Stimulated activated naive B cell treated with anti-CD40 and anti-IgM and Interleukin-4, amounts not matched to agents 10 μg/mL and 1 μg/mL and 100 μg/mL, for 72 hours (primary cell): ENCODE results near the gene OSBPL10.

Experiments used
- ATAC-seq, 2 donors: fragments of 150-1000 bp; cut with Tn5 transposase; replicated peaks; 2 replicates each; pipeline ENCODE4 v1.10.0; 2021; ENCODE audit warnings: moderate library complexity in 1 of 2
- DNase-seq: peaks from one replicate; pipeline ENCODE4 v3.0.0; 2021
- H3K27ac Mint-ChIP-seq: one replicate; pipeline ENCODE4 v1.8.0; 2022; ENCODE audit warnings: mild to moderate bottlenecking, mixed read lengths
- H3K27me3 Mint-ChIP-seq, 2 donors: one replicate each; pipeline ENCODE4 v1.8.0; 2022; ENCODE audit warnings: mixed read lengths in 2 of 2
- H3K36me3 Mint-ChIP-seq, 2 donors: one replicate each; pipeline ENCODE4 v1.8.0; 2022; ENCODE audit warnings: mixed read lengths in 2 of 2, mild to moderate bottlenecking in 1 of 2
- H3K4me1 Mint-ChIP-seq, 2 donors: one replicate each; pipeline ENCODE4 v1.8.0; 2022; ENCODE audit warnings: mixed read lengths in 2 of 2, mild to moderate bottlenecking in 1 of 2
- H3K4me3 Mint-ChIP-seq, 2 donors: one replicate each; pipeline ENCODE4 v1.8.0; 2022; ENCODE audit warnings: mild to moderate bottlenecking in 2 of 2, mixed read lengths in 2 of 2, moderate library complexity in 1 of 2
- H3K9me3 Mint-ChIP-seq, 2 donors: one replicate each; pipeline ENCODE4 v1.8.0; 2022; ENCODE audit warnings: mixed read lengths in 2 of 2, mild to moderate bottlenecking in 1 of 2

Gene OSBPL10

GRCh38 chr3:31654998-31655397 is 326.1 kb downstream of the OSBPL10 start:
- no peaks in the 10 kb centered on the region for H3K27me3 Mint-ChIP-seq
- DNase-seq, result no peak
- peaks cover 92 to 97% of the 10 kb centered on the region in 2 donors for H3K36me3 Mint-ChIP-seq
- no peaks in the 10 kb centered on the region for H3K4me1 Mint-ChIP-seq
- peaks cover 47 to 50% of the 10 kb centered on the region in 2 donors for H3K9me3 Mint-ChIP-seq
- H3K27ac Mint-ChIP-seq, result no peak overlapping the region
- H3K4me3 Mint-ChIP-seq, result no peak overlapping the region
- no peak for ATAC-seq

DNA sequence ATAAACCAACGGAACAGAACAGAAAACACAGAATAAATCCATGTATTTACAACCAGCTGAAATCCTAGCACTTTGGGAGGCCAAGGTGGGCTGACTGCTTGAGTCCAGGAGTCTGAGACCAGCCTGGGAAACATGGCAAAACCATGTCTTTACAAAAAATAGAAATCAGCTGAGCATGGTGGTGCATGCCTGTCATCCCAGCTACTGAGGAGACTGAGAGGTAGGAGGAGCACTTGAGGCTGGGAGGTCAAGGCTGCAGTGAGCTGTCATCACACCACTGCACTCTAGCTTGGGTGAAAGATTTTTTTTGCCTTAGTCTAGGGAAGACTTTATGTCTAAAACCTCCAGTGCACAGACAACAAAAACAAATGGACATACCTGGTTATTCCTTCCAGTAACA is 327.6 kb downstream of the OSBPL10 start:
- DNase-seq (no peak), ATAC-seq (no peak)
- H3K9me3 Mint-ChIP-seq, result peaks cover 62 to 63% of the 10 kb centered on the region in 2 donors
- no peak overlapping the region for H3K4me3 Mint-ChIP-seq
- peak overlapping the region; percentile 53 for H3K27ac Mint-ChIP-seq
- H3K27me3 Mint-ChIP-seq, result no peaks in the 10 kb centered on the region
- H3K4me1 Mint-ChIP-seq, result no peaks in the 10 kb centered on the region
- peaks cover 92 to 97% of the 10 kb centered on the region in 2 donors for H3K36me3 Mint-ChIP-seq

DNA sequence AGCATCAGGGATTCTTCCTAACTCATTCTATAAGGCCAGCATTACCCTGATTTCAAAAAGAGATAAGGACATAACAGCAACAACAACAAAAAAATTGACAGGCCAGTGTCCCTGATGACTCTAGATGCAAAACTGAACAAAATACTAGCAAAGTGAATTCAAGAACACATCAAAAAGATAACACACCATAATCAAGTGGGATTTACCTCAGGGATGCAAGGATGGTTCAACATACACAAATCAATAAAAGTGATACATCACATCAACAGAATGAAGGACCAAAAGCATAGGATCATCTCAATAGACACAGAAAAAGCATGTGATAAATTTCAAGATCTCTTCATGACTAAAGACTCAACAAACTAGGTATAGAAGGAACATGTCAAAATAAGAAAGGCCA is 328.8 kb downstream of the OSBPL10 start:
- ATAC-seq, result no peak

GRCh38 chr3:31648286-31648968 is 332.6 kb downstream of the OSBPL10 start:
- ATAC-seq, result no peak
- no peak for DNase-seq
- Mint-ChIP-seq H3K4me1 (peaks cover 0 to 6% of the 10 kb centered on the region in 2 donors), H3K9me3 (peaks cover 40 to 41% of the 10 kb centered on the region in 2 donors), H3K27ac (no peak overlapping the region), H3K27me3 (no peaks in the 10 kb centered on the region), H3K4me3 (no peak overlapping the region), H3K36me3 (peaks cover 68 to 74% of the 10 kb centered on the region in 2 donors)

More for the DNA sequence above, 328.8 kb downstream of the OSBPL10 start:
- Mint-ChIP-seq H3K36me3 (peaks cover 93 to 97% of the 10 kb centered on the region in 2 donors), H3K4me3 (no peak overlapping the region), H3K9me3 (peaks cover 60% of the 10 kb centered on the region in 2 donors), H3K27me3 (no peaks in the 10 kb centered on the region), H3K4me1 (no peaks in the 10 kb centered on the region), H3K27ac (no peak overlapping the region)
- DNase-seq, result no peak

DNA sequence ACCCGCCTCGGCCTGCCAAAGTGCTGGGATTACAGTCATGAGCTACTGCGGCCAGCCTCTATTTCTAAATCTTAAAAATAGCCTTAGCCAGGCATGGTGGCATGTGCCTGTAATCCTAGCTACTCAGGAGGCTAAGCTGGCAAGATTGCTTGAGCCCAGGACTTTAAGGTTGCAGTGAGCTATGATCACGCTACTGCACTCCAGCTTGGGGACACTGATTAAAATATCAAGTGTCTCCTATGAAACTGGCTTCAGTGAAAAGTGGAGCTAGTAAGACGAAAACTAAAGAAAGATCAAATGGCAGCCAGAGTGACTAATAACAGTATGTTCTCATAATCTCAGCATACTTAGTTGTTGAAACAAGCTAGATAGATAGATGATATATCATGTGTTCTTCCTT is 335.8 kb downstream of the OSBPL10 start:
- DNase-seq (no peak), ATAC-seq (peak in 1 of 2 donors; percentile 45)
- Mint-ChIP-seq H3K27ac (peak overlapping the region; percentile 39), H3K9me3 (peaks cover 19% of the 10 kb centered on the region in 2 donors), H3K4me1 (peaks cover 0 to 6% of the 10 kb centered on the region in 2 donors), H3K27me3 (no peaks in the 10 kb centered on the region), H3K36me3 (peaks cover 40 to 45% of the 10 kb centered on the region in 2 donors), H3K4me3 (no peak overlapping the region)

- DNase-seq (no peak), ATAC-seq (no peak)
- no peaks in the 10 kb centered on the region for H3K27me3 Mint-ChIP-seq
- H3K4me3 Mint-ChIP-seq, result no peak overlapping the region
- H3K9me3 Mint-ChIP-seq, result no peaks in the 10 kb centered on the region
- peaks cover 4 to 14% of the 10 kb centered on the region in 2 donors for H3K4me1 Mint-ChIP-seq
- peaks cover 7 to 15% of the 10 kb centered on the region in 2 donors for H3K36me3 Mint-ChIP-seq
- no peak overlapping the region for H3K27ac Mint-ChIP-seq
Measured at GRCh38 chr3:31639828-31640227, 341.2 kb downstream of the OSBPL10 start.

DNA sequence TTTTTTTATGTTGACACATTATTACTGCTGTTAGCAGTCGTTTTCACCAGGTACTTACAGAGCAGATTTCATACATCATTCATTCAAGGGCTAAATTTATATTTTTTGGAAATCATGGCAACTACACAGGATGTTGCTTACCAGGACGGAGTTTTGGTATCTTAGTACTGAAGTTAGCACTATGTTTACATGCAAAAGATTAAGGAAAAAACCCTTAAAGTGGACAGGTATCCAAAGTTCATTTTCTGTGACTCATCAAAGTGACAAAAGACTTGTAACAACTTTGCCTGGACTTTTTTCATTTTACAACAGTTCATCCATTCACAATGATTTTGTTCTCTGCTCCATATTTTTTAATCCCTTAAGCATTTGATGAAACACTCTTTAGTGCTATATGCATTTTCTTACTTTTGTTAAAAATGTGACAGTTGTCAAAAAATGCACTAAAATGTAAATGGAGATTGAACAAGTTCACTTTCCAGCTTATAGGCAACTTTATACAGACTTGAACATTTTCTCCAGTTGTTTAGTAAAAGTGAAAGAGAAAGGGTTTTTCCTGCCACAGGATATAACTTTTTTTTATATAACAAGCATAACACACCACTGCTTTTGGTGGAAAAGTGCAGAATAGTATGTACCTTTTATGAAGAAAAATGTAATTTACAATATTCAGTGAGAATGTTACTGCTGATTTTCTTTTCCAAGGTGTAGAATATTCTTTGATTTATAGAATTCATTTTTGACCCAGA is 344.2 kb downstream of the OSBPL10 start:
- ATAC-seq, result no peak
- no peak for DNase-seq
- peaks cover 3 to 18% of the 10 kb centered on the region in 2 donors for H3K4me1 Mint-ChIP-seq
- H3K9me3 Mint-ChIP-seq, result no peaks in the 10 kb centered on the region
- H3K27ac Mint-ChIP-seq, result no peak overlapping the region
- H3K36me3 Mint-ChIP-seq, result peaks cover 13 to 26% of the 10 kb centered on the region in 2 donors
- H3K4me3 Mint-ChIP-seq, result no peak overlapping the region
- no peaks in the 10 kb centered on the region for H3K27me3 Mint-ChIP-seq

DNA sequence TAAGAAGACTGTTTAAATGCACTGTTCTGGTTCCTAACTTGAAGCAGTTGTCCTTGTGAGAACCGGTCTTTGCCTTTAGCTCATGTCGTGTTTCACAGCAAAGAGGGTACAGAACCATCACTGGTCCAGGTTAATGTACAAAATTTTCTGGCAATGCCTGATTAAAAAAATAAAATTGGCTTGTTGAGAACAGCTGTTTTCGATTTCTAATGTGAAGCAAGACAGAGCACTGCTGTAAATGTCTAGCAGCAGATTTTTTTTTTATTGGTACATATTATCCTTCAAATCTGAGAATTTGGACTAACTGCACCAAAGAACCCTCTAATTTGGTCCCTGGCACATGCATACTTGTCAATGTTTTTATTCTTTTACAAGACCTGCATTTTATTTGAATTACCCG is 345.0 kb downstream of the OSBPL10 start:
- ATAC-seq (no peak), DNase-seq (no peak)
- Mint-ChIP-seq H3K4me1 (peaks cover 3 to 18% of the 10 kb centered on the region in 2 donors), H3K27ac (no peak overlapping the region), H3K9me3 (no peaks in the 10 kb centered on the region), H3K4me3 (no peak overlapping the region), H3K27me3 (no peaks in the 10 kb centered on the region), H3K36me3 (peaks cover 15 to 27% of the 10 kb centered on the region in 2 donors)

DNA sequence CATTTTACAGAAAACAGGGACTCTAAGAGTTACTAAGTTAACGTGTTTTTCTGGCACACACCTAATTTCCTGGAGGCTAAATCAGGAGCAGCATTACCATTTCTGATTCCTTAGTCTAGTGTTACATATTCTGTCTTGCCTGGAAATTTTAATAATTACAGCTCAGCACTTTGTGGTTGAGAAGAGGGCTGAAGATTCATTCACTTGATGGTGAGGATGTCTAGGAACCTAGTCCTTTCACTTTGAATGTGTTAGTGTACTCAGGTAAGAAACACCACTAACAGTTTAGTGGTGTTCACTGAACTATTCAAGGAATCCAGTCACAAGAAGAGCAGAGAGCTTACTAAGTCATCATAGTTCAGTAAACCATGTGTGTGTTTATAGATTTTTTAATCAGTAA is 345.5 kb downstream of the OSBPL10 start:
- no peak overlapping the region for H3K4me3 Mint-ChIP-seq

DNA sequence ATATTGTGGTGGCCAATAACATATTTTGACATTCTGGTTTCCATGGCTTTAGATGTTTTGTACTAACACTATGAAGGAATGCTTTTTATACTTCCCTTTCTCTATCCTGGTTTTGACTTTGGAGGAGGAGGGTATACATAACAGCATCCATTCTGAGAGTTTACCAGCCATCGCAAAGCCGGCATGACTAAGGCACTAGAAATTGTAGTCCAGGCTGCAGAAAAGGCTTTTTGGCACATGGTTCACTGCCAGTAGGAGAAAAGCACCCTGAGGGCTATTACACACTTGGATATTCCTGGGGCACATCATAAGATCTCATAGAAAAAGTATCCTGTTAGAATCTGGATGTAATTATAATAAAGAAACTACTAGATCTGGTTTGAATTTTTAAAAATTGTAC is 346.6 kb downstream of the OSBPL10 start:
- Mint-ChIP-seq H3K27me3 (no peaks in the 10 kb centered on the region), H3K9me3 (no peaks in the 10 kb centered on the region), H3K4me1 (peaks cover 5 to 29% of the 10 kb centered on the region in 2 donors), H3K36me3 (peaks cover 26 to 40% of the 10 kb centered on the region in 2 donors), H3K27ac (no peak overlapping the region), H3K4me3 (no peak overlapping the region)
- DNase-seq (no peak), ATAC-seq (no peak)

More for the DNA sequence above, 345.5 kb downstream of the OSBPL10 start:
- DNase-seq (no peak), ATAC-seq (peak in 1 of 2 donors; percentile 36)
- Mint-ChIP-seq H3K27ac (no peak overlapping the region), H3K27me3 (no peaks in the 10 kb centered on the region), H3K4me1 (peaks cover 3 to 18% of the 10 kb centered on the region in 2 donors), H3K36me3 (peaks cover 18 to 30% of the 10 kb centered on the region in 2 donors), H3K9me3 (no peaks in the 10 kb centered on the region)

- Mint-ChIP-seq H3K36me3 (peaks cover 37 to 57% of the 10 kb centered on the region in 2 donors), H3K27ac (peak overlapping the region; percentile 88), H3K9me3 (peaks cover 0 to 3% of the 10 kb centered on the region in 2 donors), H3K4me3 (peak overlapping the region in 1 of 2 donors; percentile 37), H3K27me3 (no peaks in the 10 kb centered on the region), H3K4me1 (peaks cover 17 to 40% of the 10 kb centered on the region in 2 donors)
- DNase-seq (no peak), ATAC-seq (peak; percentile 88 to 90)
Measured at GRCh38 chr3:31629054-31629453, 352.0 kb downstream of the OSBPL10 start.

- Mint-ChIP-seq H3K4me1 (peaks cover 25 to 64% of the 10 kb centered on the region in 2 donors), H3K27ac (no peak overlapping the region), H3K9me3 (peaks cover 0 to 4% of the 10 kb centered on the region in 2 donors), H3K27me3 (no peaks in the 10 kb centered on the region), H3K36me3 (peaks cover 37 to 60% of the 10 kb centered on the region in 2 donors), H3K4me3 (no peak overlapping the region)
- DNase-seq (no peak), ATAC-seq (no peak)
Measured at GRCh38 chr3:31625358-31625757, 355.7 kb downstream of the OSBPL10 start.

DNA sequence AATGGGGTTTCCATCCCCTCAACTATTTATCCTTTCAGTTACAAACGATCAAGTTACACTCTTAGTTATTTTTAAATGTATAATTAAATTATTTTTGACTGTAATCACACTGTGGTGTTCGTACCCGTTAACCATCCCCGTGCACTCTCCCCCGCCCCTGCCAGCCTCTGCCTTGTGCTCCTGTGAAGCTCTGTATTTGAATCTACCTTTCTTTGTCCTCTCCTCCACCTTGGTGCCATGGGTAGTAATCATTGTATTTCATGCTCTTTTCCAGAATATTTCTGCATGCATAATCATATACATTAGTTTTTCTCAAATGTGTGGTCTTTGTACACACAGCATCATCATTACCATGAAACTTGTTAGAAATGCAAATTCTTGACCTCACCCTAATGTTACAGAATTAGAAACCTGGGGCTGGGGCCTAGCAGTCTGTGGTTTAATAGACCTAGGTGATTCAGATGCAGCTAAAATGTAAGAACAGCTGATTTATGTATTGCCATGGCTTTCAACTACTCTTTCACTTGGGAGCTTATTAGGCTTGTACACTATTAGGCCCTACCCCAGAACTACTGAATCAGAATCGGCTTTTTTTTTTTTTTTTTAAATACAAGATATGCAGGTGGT is 356.9 kb downstream of the OSBPL10 start:
- no peak overlapping the region for H3K4me3 Mint-ChIP-seq
- peaks cover 32 to 54% of the 10 kb centered on the region in 2 donors for H3K36me3 Mint-ChIP-seq
- peaks cover 0 to 4% of the 10 kb centered on the region in 2 donors for H3K9me3 Mint-ChIP-seq
- peak; percentile 43 to 62 for ATAC-seq
- H3K4me1 Mint-ChIP-seq, result peaks cover 23 to 55% of the 10 kb centered on the region in 2 donors
- H3K27me3 Mint-ChIP-seq, result no peaks in the 10 kb centered on the region
- peak overlapping the region; percentile 52 for H3K27ac Mint-ChIP-seq
- DNase-seq, result no peak

DNA sequence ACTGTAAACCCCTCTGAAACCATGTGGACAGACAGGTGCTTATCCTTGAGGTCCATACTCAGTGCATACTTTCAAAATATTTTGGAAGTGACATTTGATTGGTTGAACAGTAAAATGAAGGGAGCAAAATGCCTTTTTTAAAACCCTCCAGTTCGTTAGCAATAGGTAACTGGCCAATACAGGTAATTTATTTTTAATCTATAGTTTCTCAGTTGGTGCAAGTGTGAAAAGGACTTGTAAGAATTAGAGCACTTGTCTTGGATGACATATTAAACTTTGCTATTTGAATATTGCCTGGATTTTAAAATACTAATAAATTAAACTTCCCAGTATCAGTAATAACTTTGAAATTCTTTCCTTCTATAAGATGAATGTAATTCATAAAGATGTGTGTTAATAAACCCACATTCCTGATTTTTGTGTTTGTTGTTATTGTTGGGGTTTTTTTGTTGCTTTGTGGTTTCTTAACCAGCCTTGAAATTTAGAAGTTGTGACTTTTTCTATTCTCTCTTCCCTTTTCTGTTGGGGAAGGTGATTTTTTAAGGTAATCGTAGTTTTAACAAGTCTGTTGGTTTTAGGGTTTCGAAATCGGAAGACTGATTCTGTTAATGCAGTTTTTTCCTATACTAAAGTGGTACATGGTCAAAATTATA is 358.3 kb downstream of the OSBPL10 start:
- Mint-ChIP-seq H3K27me3 (no peaks in the 10 kb centered on the region), H3K4me1 (peaks cover 18 to 41% of the 10 kb centered on the region in 2 donors), H3K9me3 (peaks cover 0 to 4% of the 10 kb centered on the region in 2 donors), H3K4me3 (peak overlapping the region; percentile 18 to 40), H3K36me3 (peaks cover 34 to 50% of the 10 kb centered on the region in 2 donors), H3K27ac (no peak overlapping the region)
- ATAC-seq (peak; percentile 65 to 69), DNase-seq (no peak)
